ENCODE results near the gene IFITM1.

DNA sequence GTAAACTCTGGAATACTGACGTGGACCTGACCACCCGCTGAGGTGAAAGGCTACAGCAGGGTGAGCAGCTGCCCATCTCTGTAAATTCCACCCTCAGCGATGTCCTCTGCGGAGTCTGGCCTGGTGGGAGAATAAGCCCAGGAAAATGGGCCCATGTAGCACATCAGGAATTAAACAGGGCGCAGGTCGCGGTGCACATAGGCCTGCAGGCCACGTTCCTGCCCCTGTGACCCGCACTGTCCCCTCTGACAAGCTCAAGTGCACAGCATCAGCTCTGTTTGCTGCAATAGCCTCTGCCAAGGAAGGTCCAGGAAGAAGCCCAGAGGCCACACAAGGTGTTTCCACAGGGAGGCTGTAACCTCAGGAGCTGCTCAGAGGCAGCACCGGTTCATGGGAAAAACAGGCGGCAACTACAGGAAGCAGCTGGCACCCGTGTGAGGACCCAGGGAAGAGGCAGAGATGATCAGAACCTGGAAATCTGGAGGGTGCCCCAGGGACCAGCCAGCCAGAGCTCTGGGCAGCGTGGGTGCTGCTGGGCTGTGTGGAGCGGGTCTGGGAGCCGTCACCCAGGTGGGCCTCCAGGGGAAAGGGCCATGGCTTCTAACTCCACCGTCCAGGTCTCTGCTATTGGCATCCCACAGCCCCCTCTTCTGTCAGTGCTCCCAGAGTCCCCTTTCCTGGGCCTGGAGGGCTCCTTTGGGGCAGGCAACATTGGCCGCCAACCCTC lies 7.0 kb upstream of the IFITM1 start:
- TF ChIP-seq, protein P1, sequence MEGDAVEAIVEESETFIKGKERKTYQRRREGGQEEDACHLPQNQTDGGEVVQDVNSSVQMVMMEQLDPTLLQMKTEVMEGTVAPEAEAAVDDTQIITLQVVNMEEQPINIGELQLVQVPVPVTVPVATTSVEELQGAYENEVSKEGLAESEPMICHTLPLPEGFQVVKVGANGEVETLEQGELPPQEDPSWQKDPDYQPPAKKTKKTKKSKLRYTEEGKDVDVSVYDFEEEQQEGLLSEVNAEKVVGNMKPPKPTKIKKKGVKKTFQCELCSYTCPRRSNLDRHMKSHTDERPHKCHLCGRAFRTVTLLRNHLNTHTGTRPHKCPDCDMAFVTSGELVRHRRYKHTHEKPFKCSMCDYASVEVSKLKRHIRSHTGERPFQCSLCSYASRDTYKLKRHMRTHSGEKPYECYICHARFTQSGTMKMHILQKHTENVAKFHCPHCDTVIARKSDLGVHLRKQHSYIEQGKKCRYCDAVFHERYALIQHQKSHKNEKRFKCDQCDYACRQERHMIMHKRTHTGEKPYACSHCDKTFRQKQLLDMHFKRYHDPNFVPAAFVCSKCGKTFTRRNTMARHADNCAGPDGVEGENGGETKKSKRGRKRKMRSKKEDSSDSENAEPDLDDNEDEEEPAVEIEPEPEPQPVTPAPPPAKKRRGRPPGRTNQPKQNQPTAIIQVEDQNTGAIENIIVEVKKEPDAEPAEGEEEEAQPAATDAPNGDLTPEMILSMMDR (IDR thresholded peaks at IDR 0.05; ENCODE audit: insufficient read depth, low read depth, low read length): no peak
- no peak for TF ChIP-seq EZH2 (IDR thresholded peaks at IDR 0.05; ENCODE audit: insufficient read depth, low read length)
